ENCODE measurements around the gene UXS1.

DNA sequence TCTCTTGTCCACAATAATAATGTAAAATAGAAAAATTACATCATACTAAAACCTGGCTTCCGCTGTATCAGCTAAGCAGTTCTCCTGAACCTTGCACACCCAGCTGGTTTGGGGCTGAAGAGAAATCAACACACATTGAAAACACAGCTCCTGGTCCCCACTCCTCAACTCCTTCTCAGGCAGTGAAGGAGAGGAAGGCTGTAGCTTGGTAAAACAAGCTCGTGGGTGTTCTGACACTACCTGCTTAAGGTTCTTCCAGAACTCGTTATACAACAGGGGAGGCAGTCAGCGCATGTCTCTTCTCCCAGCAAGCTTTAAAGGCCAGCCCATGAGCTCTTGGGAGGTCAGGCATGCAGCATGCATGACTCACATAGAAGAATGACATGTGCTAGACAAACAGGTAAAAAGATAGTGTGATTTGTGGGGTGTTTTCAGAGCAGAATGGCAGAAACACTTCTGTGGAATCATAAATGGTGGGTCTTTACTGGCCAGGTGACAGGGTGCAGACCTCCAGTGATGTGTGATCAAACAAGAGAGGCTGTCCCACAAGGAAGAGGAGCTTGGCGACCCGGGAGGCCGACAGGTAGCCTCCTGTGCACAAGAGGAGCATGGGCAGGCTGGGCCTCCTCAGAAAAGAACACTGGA, 69.1 kb downstream of the UXS1 start:
- TF ChIP-seq, protein P1, sequence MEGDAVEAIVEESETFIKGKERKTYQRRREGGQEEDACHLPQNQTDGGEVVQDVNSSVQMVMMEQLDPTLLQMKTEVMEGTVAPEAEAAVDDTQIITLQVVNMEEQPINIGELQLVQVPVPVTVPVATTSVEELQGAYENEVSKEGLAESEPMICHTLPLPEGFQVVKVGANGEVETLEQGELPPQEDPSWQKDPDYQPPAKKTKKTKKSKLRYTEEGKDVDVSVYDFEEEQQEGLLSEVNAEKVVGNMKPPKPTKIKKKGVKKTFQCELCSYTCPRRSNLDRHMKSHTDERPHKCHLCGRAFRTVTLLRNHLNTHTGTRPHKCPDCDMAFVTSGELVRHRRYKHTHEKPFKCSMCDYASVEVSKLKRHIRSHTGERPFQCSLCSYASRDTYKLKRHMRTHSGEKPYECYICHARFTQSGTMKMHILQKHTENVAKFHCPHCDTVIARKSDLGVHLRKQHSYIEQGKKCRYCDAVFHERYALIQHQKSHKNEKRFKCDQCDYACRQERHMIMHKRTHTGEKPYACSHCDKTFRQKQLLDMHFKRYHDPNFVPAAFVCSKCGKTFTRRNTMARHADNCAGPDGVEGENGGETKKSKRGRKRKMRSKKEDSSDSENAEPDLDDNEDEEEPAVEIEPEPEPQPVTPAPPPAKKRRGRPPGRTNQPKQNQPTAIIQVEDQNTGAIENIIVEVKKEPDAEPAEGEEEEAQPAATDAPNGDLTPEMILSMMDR (IDR thresholded peaks at IDR 0.05) = no peak
- TF ChIP-seq POLR2AphosphoS5 (IDR thresholded peaks at IDR 0.05) = no peak
- no peak for TF ChIP-seq POLR2A (IDR thresholded peaks at IDR 0.05)
- TF ChIP-seq EP300 (IDR thresholded peaks at IDR 0.05; ENCODE audit: low read depth) = no peak

Data from transverse colon (tissue), 4 donors.